ENCODE results near the gene OVCH1. TPM values are rescaled to one million over a fixed set of nuclear protein-coding genes. Genes with fewer than 3 reads are reported as not detected.
A peak's percentile ranks its signal among the peaks of the same experiment; 100 is the strongest.

OVCH1 gene
- total RNA-seq, 2 experiments from 2014 or later = not detected

DNA sequence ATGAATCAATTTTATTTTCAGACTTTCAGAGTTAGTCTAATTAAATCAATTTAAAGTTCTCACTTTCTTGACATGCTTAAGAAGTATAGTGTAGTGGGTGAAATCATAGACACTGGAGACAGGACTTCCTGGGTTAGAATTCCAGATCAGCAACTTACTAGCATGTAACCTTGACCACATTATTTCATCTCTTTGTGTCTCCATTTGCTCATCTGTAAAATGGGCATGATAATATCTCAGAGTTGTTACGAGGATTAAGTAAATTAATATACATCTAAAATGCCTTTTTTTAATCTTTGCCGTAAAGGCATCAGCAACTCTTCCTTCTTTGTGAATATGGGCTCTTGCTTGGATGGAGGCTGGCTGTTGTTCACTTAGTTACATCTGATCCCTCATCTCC, 115.2 kb downstream of the OVCH1 start:
- H3K9me2 ChIP-seq (ENCODE audit: insufficient read depth, low read length) = no peaks in the 10 kb centered on the region
- ChIA-PET CTCF (ENCODE audit: unreplicated experiment) (no interaction called here), POLR2A (no interaction called here)
- H3K4me3 ChIP-seq (ENCODE audit: low read depth, low read length, poor library complexity, severe bottlenecking) = no peak overlapping the region
- H3K79me2 ChIP-seq (ENCODE audit: insufficient read depth, low read depth, low read length) = peaks cover 35% of the 10 kb centered on the region
- H2AFZ ChIP-seq (ENCODE audit: low read length) = peak overlapping the region; percentile 99; the same call in 1 of the 2 replicates
- TF ChIP-seq EZH2phosphoT487 (IDR thresholded peaks at IDR 0.05; ENCODE audit: borderline replicate concordance, low read depth, low read length) = no peak
- TF ChIP-seq, protein P1, sequence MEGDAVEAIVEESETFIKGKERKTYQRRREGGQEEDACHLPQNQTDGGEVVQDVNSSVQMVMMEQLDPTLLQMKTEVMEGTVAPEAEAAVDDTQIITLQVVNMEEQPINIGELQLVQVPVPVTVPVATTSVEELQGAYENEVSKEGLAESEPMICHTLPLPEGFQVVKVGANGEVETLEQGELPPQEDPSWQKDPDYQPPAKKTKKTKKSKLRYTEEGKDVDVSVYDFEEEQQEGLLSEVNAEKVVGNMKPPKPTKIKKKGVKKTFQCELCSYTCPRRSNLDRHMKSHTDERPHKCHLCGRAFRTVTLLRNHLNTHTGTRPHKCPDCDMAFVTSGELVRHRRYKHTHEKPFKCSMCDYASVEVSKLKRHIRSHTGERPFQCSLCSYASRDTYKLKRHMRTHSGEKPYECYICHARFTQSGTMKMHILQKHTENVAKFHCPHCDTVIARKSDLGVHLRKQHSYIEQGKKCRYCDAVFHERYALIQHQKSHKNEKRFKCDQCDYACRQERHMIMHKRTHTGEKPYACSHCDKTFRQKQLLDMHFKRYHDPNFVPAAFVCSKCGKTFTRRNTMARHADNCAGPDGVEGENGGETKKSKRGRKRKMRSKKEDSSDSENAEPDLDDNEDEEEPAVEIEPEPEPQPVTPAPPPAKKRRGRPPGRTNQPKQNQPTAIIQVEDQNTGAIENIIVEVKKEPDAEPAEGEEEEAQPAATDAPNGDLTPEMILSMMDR (conservative IDR thresholded peaks at IDR 0.05; ENCODE audit: low read length) = no peak
- H3K9me3 ChIP-seq (ENCODE audit: low read length) = peaks cover 9% of the 10 kb centered on the region
- peak overlapping the region; percentile 78; the same call in 1 of the 2 replicates for H3K4me2 ChIP-seq (ENCODE audit: low read length)
- peaks cover 13% of the 10 kb centered on the region; the same call in 1 of the 2 replicates for H4K20me1 ChIP-seq (ENCODE audit: insufficient read depth, low read length)
- no peak for DNase-seq (ENCODE audit: low spot score)
- peaks cover 17% of the 10 kb centered on the region for H3K36me3 ChIP-seq (ENCODE audit: insufficient read depth, low read length)
- BruUV-seq (replicated peaks) = no TSS peak
- intact Hi-C loops (cut with micrococcal nuclease; ENCODE audit: unreplicated experiment) = loop anchor here (5.0 kb wide), 2 partner anchors 45 to 1370 kb away; partner anchors contain the start of gene CAPRIN2
- peaks cover 21% of the 10 kb centered on the region for H3K4me1 ChIP-seq (ENCODE audit: insufficient read depth, low read length, poor library complexity, severe bottlenecking)
- H3K27ac ChIP-seq (ENCODE audit: low read depth, low read length, poor library complexity, severe bottlenecking) = no peak overlapping the region

DNA sequence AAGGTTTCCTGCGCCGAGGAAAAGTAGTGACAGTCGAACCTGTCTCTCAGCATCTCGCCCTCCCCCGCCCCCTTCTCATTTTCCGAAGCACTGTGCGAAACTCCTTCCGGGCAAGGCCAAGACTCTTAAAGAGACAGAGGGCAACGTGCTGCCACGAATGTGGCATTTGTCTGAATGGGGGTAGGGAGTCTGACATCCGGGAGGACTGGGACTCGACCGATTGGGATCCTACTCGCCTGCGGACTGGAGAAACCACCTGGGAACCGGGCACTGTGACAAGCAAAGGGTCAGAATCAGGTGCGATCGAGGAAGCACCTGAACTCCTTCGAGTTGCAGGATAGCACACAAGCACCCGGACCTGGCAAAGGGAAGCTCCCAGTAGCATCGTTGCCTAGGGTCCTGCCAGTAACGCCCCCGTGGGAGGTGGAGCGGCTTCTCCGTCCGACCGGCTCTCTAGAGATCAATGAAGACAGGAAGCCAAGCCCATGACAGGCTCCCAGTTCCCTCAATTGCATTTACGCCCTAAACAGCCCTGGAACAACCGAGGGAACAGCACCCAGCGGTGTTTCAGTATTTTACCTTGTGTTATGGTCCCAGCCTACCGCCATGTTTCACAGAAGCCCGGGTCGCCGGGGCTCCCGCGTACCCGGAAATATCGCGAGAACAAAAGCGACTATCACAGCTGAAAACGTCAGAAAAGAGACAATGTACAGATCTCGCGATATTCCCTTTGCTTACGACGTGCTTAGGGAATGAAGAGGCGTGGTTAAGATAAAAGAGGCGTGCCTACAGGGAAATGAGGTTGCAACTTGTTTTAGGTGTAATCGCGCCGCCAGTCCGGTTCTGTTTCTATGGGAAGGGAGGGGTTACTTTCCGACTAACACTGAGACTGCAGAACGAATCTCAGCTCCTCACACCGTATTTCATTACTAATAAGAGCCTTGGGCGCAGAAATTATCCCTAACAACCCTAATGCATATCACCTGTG, 116.7 kb downstream of the OVCH1 start, which contains the start of gene ERGIC2:
Gene ERGIC2 (minus strand): TSS at position 637 of the 988 bp plus-strand sequence. CDS start 9,539 bp downstream, outside the sequence.
- Histone ChIP-seq H3K79me2 (ENCODE audit: insufficient read depth, low read depth, low read length) (peaks cover 49% of the 10 kb centered on the region), H3K9me3 (ENCODE audit: low read length) (peaks cover 18% of the 10 kb centered on the region), H3K4me3 (ENCODE audit: low read depth, low read length, poor library complexity, severe bottlenecking) (peak within 1 kb of the TSS; percentile 97), H4K20me1 (ENCODE audit: insufficient read depth, low read length) (peaks cover 20% of the 10 kb centered on the region; the same call in 1 of the 2 replicates), H3K4me2 (ENCODE audit: low read length) (peak within 1 kb of the TSS; percentile 96), H3K27ac (ENCODE audit: low read depth, low read length, poor library complexity, severe bottlenecking) (peak within 1 kb of the TSS; percentile 85), H3K36me3 (ENCODE audit: insufficient read depth, low read length) (peaks cover 28% of the 10 kb centered on the region), H3K9me2 (ENCODE audit: insufficient read depth, low read length) (no peaks in the 10 kb centered on the region), H2AFZ (ENCODE audit: low read length) (peak within 1 kb of the TSS; percentile 99), H3K4me1 (ENCODE audit: insufficient read depth, low read length, poor library complexity, severe bottlenecking) (peaks cover 29% of the 10 kb centered on the region)
- peak; percentile 99 for DNase-seq (ENCODE audit: low spot score)
- CTCF ChIA-PET (ENCODE audit: unreplicated experiment) = no interaction called here
- no peak for TF ChIP-seq EZH2phosphoT487 (IDR thresholded peaks at IDR 0.05; ENCODE audit: borderline replicate concordance, low read depth, low read length)
- TF ChIP-seq, protein P1 (conservative IDR thresholded peaks at IDR 0.05; ENCODE audit: low read length) = no peak
- intact Hi-C loops (cut with micrococcal nuclease; ENCODE audit: unreplicated experiment) = loop anchor here (5.0 kb wide), 2 partner anchors 46 to 1371 kb away; partner anchors contain the start of gene CAPRIN2
- TSS peak; percentile 70 for BruUV-seq (replicated peaks)
- POLR2A ChIA-PET = interaction anchor here (0.8 to 1.0 kb wide), 3 partner anchors 32 to 289 kb away, joined by 3 to 4 read pairs (median 3); no protein-coding TSS in a partner anchor

Other genes with a start within 250 kb of the OVCH1 start
- 27.8 and 34.5 TPM in 2 replicates for gene ERGIC2, start 116.5 kb downstream of the OVCH1 start, total RNA-seq (2014; rRNA removed; shearing (Covaris generic))
- 55.9 and 61.7 TPM in 2 replicates for gene ERGIC2, start 116.5 kb downstream of the OVCH1 start, total RNA-seq (2022)